ENCODE measurements around the gene MAP4K3. TPM values are rescaled to one million over a fixed set of nuclear protein-coding genes. Genes with fewer than 3 reads are reported as not detected.

The MAP4K3 gene
- total and polyA plus RNA-seq, 2 of the 8 experiments (the other 6 are each of a cell fraction or from before 2014, with no cell fraction given): 11.4 to 63.0 TPM

DNA sequence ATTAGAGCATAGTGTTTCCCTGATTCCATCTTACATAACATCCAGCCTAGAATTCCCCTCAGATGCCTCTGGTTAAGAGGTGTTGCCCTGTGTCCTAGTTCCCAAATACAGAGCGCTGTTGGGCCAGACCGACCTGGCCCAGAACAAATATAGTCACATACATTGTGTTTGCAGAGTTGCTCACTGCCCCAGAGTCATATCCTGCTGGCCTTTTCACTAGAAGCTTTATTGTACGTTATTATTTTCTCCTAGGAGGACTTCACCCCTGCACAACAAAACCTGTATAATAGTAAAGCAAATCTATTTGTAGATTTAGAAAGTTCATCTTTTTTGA lies 11.1 kb upstream of the MAP4K3 start:
- CTCF ChIA-PET (ENCODE audit: partially characterized antibody): no interaction called here
- Histone ChIP-seq H3K9ac (replicated peaks in 1 of 4; ENCODE audit: extremely low read depth in 1 of 4, low read depth in 3 of 4, low read length in 3 of 4) (no peak overlapping the region), H2AFZ (ENCODE audit: low read length) (no peak overlapping the region), H3K4me3 (ENCODE audit: extremely low read depth in 1 of 4, insufficient read depth in 2 of 4, low read depth in 3 of 4, low read length in 4 of 4) (no peak overlapping the region), H3K56ac (replicated peaks; ENCODE audit: insufficient read length, low read depth, low read length) (no peak overlapping the region), H4K20me1 (replicated peaks in 1 of 2; ENCODE audit: control insufficient read depth in 1 of 2, insufficient read depth in 2 of 2, low read length in 2 of 2) (no peaks in the 10 kb centered on the region), H3K18ac (ENCODE audit: extremely low read depth, low read length) (no peak overlapping the region), H3K23ac (ENCODE audit: insufficient read length) (no peak overlapping the region), H3K4me1 (replicated peaks in 1 of 4; ENCODE audit: control insufficient read depth in 3 of 4, insufficient read depth in 4 of 4, low read length in 3 of 4) (no peaks in the 10 kb centered on the region), H2BK120ac (replicated peaks; ENCODE audit: low read depth, low read length) (no peak overlapping the region), H3K36me3 (ENCODE audit: control insufficient read depth in 2 of 4, insufficient read depth in 4 of 4, low read length in 3 of 4) (no peaks in the 10 kb centered on the region; a peak in 1 of 8 replicates), H3K27ac (ENCODE audit: low read depth, low read length) (no peak overlapping the region), H3K79me2 (ENCODE audit: control insufficient read depth in 1 of 2, insufficient read depth in 2 of 2, low read length in 2 of 2) (no peaks in the 10 kb centered on the region), H3K9me3 (ENCODE audit: insufficient read depth in 2 of 2, low read depth in 1 of 2, low read length in 1 of 2) (peaks cover 0 to under 1% of the 10 kb centered on the region in 2 experiments; a peak in 1 of 4 replicates), H2AK5ac (ENCODE audit: low read depth, low read length) (no peak overlapping the region), H2BK20ac (ENCODE audit: low read length) (no peak overlapping the region), H2BK12ac (ENCODE audit: low read depth, low read length) (no peak overlapping the region), H3K27me3 (replicated peaks in 1 of 4; ENCODE audit: control insufficient read depth in 3 of 4, extremely low read depth in 1 of 4, insufficient read depth in 3 of 4, low read length in 3 of 4) (no peaks in the 10 kb centered on the region), H3K23me2 (ENCODE audit: low read depth, low read length) (no peaks in the 10 kb centered on the region; the same call in 1 of the 2 replicates), H4K8ac (ENCODE audit: extremely low read depth, insufficient read depth, low read length) (no peak overlapping the region), H3K4me2 (ENCODE audit: insufficient read depth in 1 of 2, low read depth in 2 of 2, low read length in 2 of 2) (no peak overlapping the region), H3K14ac (ENCODE audit: insufficient read length) (no peak overlapping the region), H2BK5ac (ENCODE audit: low read depth, low read length) (no peak overlapping the region), H4K5ac (ENCODE audit: insufficient read length, low read depth, low read length) (no peak overlapping the region), H3K79me1 (ENCODE audit: low read depth, low read length) (no peaks in the 10 kb centered on the region), H4K91ac (replicated peaks; ENCODE audit: insufficient read length, low read length) (no peak overlapping the region), H2BK15ac (ENCODE audit: low read length) (no peak overlapping the region), H3K4ac (replicated peaks; ENCODE audit: insufficient read length, low read depth, low read length) (no peak overlapping the region)
- TF ChIP-seq GTF2F1 (IDR thresholded peaks at IDR 0.05; ENCODE audit: borderline replicate concordance, low read depth, low read length) (no peak), RFX5 (IDR thresholded peaks at IDR 0.05; ENCODE audit: borderline replicate concordance, low read depth, low read length) (no peak), EZH2 (IDR thresholded peaks at IDR 0.05; ENCODE audit: low read depth, low read length, severe bottlenecking) (no peak), RXRA (IDR thresholded peaks at IDR 0.05; ENCODE audit: insufficient read depth, low read depth, low read length) (no peak), SUZ12 (IDR thresholded peaks at IDR 0.05; ENCODE audit: low read length) (no peak), RBBP5 (IDR thresholded peaks at IDR 0.05; ENCODE audit: borderline replicate concordance, low read depth, low read length) (no peak), BACH1 (IDR thresholded peaks at IDR 0.05; ENCODE audit: low read length) (no peak), NRF1 (IDR thresholded peaks at IDR 0.05; ENCODE audit: low read depth, low read length) (no peak), SP2 (IDR thresholded peaks at IDR 0.05; ENCODE audit: low read length) (no peak), TBP (IDR thresholded peaks at IDR 0.05; ENCODE audit: low read depth, low read length) (no peak), TCF12 (IDR thresholded peaks at IDR 0.05; ENCODE audit: low read depth, low read length) (no peak)
- TF ChIP-seq, protein P1, sequence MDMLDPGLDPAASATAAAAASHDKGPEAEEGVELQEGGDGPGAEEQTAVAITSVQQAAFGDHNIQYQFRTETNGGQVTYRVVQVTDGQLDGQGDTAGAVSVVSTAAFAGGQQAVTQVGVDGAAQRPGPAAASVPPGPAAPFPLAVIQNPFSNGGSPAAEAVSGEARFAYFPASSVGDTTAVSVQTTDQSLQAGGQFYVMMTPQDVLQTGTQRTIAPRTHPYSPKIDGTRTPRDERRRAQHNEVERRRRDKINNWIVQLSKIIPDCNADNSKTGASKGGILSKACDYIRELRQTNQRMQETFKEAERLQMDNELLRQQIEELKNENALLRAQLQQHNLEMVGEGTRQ (IDR thresholded peaks at IDR 0.05; ENCODE audit: low read length): no peak
- no peak for FAIRE-seq
- POLR2A ChIA-PET (ENCODE audit: partially characterized antibody): no interaction called here
- DNase-seq (ENCODE audit: low read depth in 1 of 2, low spot score in 2 of 2): no peak
- 100% methylated on average over 3 of the region's 3 CpGs; no CpG with 5 or more reads in 1 of the 2 experiments for WGBS, 2 experiments (ENCODE audit: extremely low coverage in 1 of 2, insufficient coverage in 1 of 2, insufficient read length in 1 of 2, insufficient replicate concordance in 2 of 2, low coverage in 1 of 2, low lambda C conversion rate in 2 of 2, missing lambda C conversion rate in 1 of 2)
